Karpas-422 (cell line): ENCODE measurements around the gene CORO2B. TPM values are rescaled to one million over a fixed set of nuclear protein-coding genes. Genes with fewer than 3 reads are reported as not detected.

Experiments used
- DNase-seq: peaks from one replicate; pipeline ENCODE4 v3.0.0-alpha.2; 2015
- H2AFZ ChIP-seq: fragments of 200-600 bp; sonication (generic); 2 replicates; pipeline ENCODE4 v1.6.1; 2014; ENCODE audit warnings: antibody characterized with exemption, low read length, mixed read lengths
- H3K27ac ChIP-seq: fragments of 200-600 bp; sonication (generic); 2 replicates; pipeline ENCODE4 v1.5.1; 2014; ENCODE audit warnings: mild to moderate bottlenecking, low read length, moderate library complexity
- H3K27me3 ChIP-seq: fragments of 200-600 bp; sonication (generic); 2 replicates; pipeline ENCODE4 v1.6.1; 2014; ENCODE audit warnings: low read length, mixed read lengths
- H3K36me3 ChIP-seq: fragments of 200-600 bp; sonication (generic); 2 replicates; pipeline ENCODE4 v1.6.1; 2014; ENCODE audit warnings: low read length, mixed read lengths; ENCODE audit not compliant: insufficient read depth
- H3K4me1 ChIP-seq: fragments of 200-600 bp; sonication (generic); 2 replicates; pipeline ENCODE4 v1.6.1; 2014; ENCODE audit warnings: mild to moderate bottlenecking, low read length, mixed read lengths
- H3K4me2 ChIP-seq: fragments of 200-600 bp; sonication (generic); 2 replicates; pipeline ENCODE4 v1.6.1; 2014; ENCODE audit warnings: low read length, low read depth, mild to moderate bottlenecking; ENCODE audit not compliant: poor library complexity, severe bottlenecking
- H3K4me3 ChIP-seq: fragments of 200-600 bp; sonication (generic); 2 replicates; pipeline ENCODE4 v1.5.1; 2014; ENCODE audit warnings: mild to moderate bottlenecking, antibody characterized with exemption, low read length, mixed read lengths
- H3K79me2 ChIP-seq: fragments of 200-600 bp; sonication (generic); 2 replicates; pipeline ENCODE4 v1.6.1; 2014; ENCODE audit warnings: mild to moderate bottlenecking, low read length, mixed read lengths
- H3K9ac ChIP-seq: fragments of 200-600 bp; sonication (generic); 2 replicates; pipeline ENCODE4 v1.6.0; 2014; ENCODE audit warnings: low read length
- H3K9me2 ChIP-seq: fragments of 200-600 bp; sonication (generic), shearing (Covaris generic); replicated peaks from 2 replicates; pipeline ENCODE4 v1.6.0; 2014; ENCODE audit warnings: mild to moderate bottlenecking, low read length, moderate library complexity; ENCODE audit not compliant: insufficient read depth
- H3K9me3 ChIP-seq: fragments of 300-700, 200-600 bp; sonication (generic); 2 replicates; pipeline ENCODE4 v1.6.1; 2014; ENCODE audit warnings: low read length, mixed read lengths
- H4K20me1 ChIP-seq: fragments of 200-600 bp; sonication (generic); 2 replicates; pipeline ENCODE4 v1.6.1; 2014; ENCODE audit warnings: mild to moderate bottlenecking, antibody characterized with exemption, low read length, low read depth; ENCODE audit not compliant: insufficient read depth
- total RNA-seq: library from RNA; depleted of rRNA; stranded (reverse); fragments of >200 nt; shearing (Covaris generic); gene quantifications from 2 replicates; pipeline ENCODE4 v1.2.3, GENCODE V29; 2014; ENCODE audit warnings: low replicate concordance

Gene CORO2B
- total RNA-seq, 1 experiment from 2014 or later = 0.26 TPM

DNA sequence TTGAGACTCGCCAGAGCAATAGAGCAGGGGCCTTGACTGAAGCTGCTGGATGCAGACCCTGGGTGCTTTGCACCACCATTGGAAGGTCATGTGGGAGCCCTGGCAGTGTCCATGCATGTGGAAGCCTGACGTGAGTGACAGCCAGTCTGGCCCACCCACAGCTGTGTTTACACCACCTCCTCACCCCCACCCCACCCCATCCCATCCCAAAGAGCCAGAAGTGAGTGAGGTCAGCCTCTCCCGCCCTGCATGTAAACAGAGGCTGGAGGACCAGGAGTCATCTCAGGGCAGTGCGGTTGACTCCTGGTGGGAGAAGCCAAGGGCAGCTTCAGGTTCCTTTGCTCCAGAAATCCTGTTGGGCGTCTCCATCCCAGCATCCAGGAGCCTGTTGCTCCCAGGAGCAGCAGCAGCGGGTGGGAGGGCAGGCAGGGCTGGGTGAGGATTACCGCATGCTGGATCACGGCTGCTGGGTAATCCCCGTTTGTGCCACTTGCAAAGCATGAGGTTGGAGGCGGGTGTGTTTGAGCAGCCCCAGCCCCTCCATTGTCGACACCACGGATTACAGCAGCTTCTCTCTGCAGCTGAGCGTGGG, 44.6 kb downstream of the CORO2B start:
- no peaks in the 10 kb centered on the region for H3K27me3 ChIP-seq
- H3K36me3 ChIP-seq = no peaks in the 10 kb centered on the region
- no peak overlapping the region for H3K9ac ChIP-seq
- H3K9me2 ChIP-seq = no peaks in the 10 kb centered on the region
- no peak overlapping the region for H3K27ac ChIP-seq
- H3K79me2 ChIP-seq = no peaks in the 10 kb centered on the region
- peaks cover 58% of the 10 kb centered on the region for H3K4me1 ChIP-seq
- H3K4me3 ChIP-seq = no peak overlapping the region
- DNase-seq = no peak
- no peak overlapping the region for H2AFZ ChIP-seq
- no peaks in the 10 kb centered on the region for H3K9me3 ChIP-seq
- H4K20me1 ChIP-seq = no peaks in the 10 kb centered on the region
- H3K4me2 ChIP-seq = no peak overlapping the region

GRCh38 chr15:68625853-68626252, 47.1 kb downstream of the CORO2B start:
- no peaks in the 10 kb centered on the region for H3K79me2 ChIP-seq
- peaks cover 82% of the 10 kb centered on the region for H3K4me1 ChIP-seq
- H3K9ac ChIP-seq = no peak overlapping the region
- H3K27me3 ChIP-seq = no peaks in the 10 kb centered on the region
- no peaks in the 10 kb centered on the region for H3K36me3 ChIP-seq
- H3K4me3 ChIP-seq = 0 out of 2 replicates have a peak overlapping the region, but pooled peaks have one; percentile 6
- H3K27ac ChIP-seq = peak overlapping the region; percentile 24; the same call in 1 of the 2 replicates
- no peaks in the 10 kb centered on the region for H3K9me2 ChIP-seq
- H3K9me3 ChIP-seq = no peaks in the 10 kb centered on the region
- no peaks in the 10 kb centered on the region for H4K20me1 ChIP-seq
- H3K4me2 ChIP-seq = peak overlapping the region; percentile 49
- H2AFZ ChIP-seq = no peak overlapping the region
- no peak for DNase-seq

DNA sequence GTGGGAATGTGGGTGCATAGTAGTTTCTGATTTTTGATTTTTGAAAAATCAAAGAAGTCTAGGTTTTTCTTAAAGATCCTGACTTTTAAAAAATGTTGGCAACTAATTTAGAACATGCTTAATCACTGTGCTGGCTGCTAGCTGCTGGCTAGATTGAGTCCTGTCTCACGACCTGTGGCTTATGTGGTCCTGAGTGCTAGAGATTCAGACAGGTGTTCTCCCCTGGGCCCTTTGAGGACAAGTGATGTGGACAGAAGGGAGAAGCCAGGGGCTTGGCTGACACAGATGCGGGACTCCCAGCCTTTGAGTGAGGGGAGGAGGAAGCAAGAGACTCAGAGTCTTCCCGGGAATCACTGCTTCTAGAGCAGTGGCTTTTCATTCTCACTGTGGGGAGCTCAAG, 47.5 kb downstream of the CORO2B start:
- H3K36me3 ChIP-seq = no peaks in the 10 kb centered on the region
- no peak for DNase-seq
- H4K20me1 ChIP-seq = no peaks in the 10 kb centered on the region
- no peaks in the 10 kb centered on the region for H3K9me3 ChIP-seq
- no peaks in the 10 kb centered on the region for H3K27me3 ChIP-seq
- H3K79me2 ChIP-seq = no peaks in the 10 kb centered on the region
- H3K4me1 ChIP-seq = peaks cover 87% of the 10 kb centered on the region
- H2AFZ ChIP-seq = no peak overlapping the region
- no peaks in the 10 kb centered on the region for H3K9me2 ChIP-seq
- H3K4me2 ChIP-seq = peak overlapping the region; percentile 49
- 0 out of 2 replicates have a peak overlapping the region, but pooled peaks have one; percentile 6 for H3K4me3 ChIP-seq
- no peak overlapping the region for H3K9ac ChIP-seq
- peak overlapping the region; percentile 24; the same call in 1 of the 2 replicates for H3K27ac ChIP-seq

- H3K27me3 ChIP-seq = no peaks in the 10 kb centered on the region
- H3K9me2 ChIP-seq = no peaks in the 10 kb centered on the region
- no peaks in the 10 kb centered on the region for H3K79me2 ChIP-seq
- no peak for DNase-seq
- 0 out of 2 replicates have a peak overlapping the region, but pooled peaks have one; percentile 6 for H3K4me3 ChIP-seq
- peak overlapping the region; percentile 24; the same call in 1 of the 2 replicates for H3K27ac ChIP-seq
- H3K4me1 ChIP-seq = peaks cover 91% of the 10 kb centered on the region
- H3K4me2 ChIP-seq = peak overlapping the region; percentile 49
- no peaks in the 10 kb centered on the region for H3K36me3 ChIP-seq
- H3K9ac ChIP-seq = no peak overlapping the region
- no peaks in the 10 kb centered on the region for H3K9me3 ChIP-seq
- H2AFZ ChIP-seq = no peak overlapping the region
- H4K20me1 ChIP-seq = no peaks in the 10 kb centered on the region
These were observed 47.9 kb downstream of the CORO2B start for GRCh38 chr15:68626739-68627138.

DNA sequence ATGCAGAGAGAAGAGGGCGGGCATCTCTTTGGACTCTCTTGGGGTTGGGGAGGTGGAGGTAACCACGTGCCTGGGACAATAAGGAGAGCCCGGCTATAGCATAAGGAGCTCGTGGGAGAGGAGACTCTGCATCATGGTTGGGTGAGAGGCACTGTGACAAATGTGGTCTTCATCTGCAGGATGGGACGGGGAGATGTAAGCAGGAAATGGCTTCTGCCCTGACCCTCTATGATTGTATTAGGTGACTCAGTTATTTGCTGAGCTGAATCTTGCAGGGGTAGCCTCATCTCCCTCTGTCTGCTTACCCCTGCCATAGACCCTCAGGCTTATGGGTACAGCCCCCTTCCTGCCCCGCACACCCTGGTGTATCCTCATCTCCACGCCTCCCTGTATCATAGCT, 48.7 kb downstream of the CORO2B start:
- Histone ChIP-seq H3K4me1 (peaks cover 97% of the 10 kb centered on the region), H3K9ac (no peak overlapping the region)
- DNase-seq = no peak

GRCh38 chr15:68627995-68628394, 49.2 kb downstream of the CORO2B start:
- H3K27ac ChIP-seq = no peak overlapping the region
- H3K4me1 ChIP-seq = peaks cover 98% of the 10 kb centered on the region
- H3K79me2 ChIP-seq = no peaks in the 10 kb centered on the region
- H4K20me1 ChIP-seq = no peaks in the 10 kb centered on the region
- no peak for DNase-seq
- H3K27me3 ChIP-seq = no peaks in the 10 kb centered on the region
- H3K4me2 ChIP-seq = no peak overlapping the region
- no peak overlapping the region for H3K9ac ChIP-seq
- H2AFZ ChIP-seq = no peak overlapping the region
- H3K36me3 ChIP-seq = no peaks in the 10 kb centered on the region
- no peaks in the 10 kb centered on the region for H3K9me3 ChIP-seq
- no peak overlapping the region for H3K4me3 ChIP-seq
- no peaks in the 10 kb centered on the region for H3K9me2 ChIP-seq

More for the DNA sequence above, 48.7 kb downstream of the CORO2B start:
- Histone ChIP-seq H3K27ac (no peak overlapping the region), H3K9me3 (no peaks in the 10 kb centered on the region), H3K79me2 (no peaks in the 10 kb centered on the region), H3K4me3 (no peak overlapping the region), H3K27me3 (no peaks in the 10 kb centered on the region), H3K36me3 (no peaks in the 10 kb centered on the region), H4K20me1 (no peaks in the 10 kb centered on the region), H3K9me2 (no peaks in the 10 kb centered on the region), H3K4me2 (no peak overlapping the region), H2AFZ (no peak overlapping the region)

DNA sequence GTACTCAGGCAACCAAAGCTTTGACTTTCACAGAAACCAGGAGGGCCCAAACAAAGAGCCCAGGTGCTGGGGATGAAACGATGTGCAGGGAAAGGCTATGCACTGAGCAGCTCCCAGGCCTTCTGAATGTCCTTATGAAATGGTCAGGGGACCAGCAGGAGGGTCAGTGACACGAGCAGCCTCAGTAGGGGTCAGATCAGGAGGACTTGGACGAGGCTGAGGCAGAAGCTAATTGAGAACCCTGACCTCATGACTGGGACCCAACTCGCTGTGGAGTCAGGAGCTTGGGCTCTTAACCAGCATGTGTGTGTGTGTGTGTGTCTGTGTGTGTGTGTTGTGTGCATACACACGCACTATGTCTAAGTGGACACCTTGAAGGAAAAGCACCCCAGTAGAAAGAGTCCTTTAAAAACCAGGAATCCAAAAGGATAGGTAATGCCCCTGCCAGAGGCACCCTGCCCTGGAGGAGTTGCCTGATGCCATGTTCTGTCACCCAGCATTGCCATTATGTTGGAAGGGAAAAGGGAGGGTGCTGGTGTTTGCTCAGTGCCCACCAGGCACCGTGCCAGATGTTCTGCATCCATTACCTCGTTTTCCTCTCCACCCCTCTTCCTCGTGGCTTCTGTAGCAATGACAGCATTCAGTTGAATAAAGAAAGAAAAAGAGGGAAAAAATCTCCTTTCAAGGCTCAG, 50.9 kb downstream of the CORO2B start:
- Histone ChIP-seq H3K27me3 (no peaks in the 10 kb centered on the region), H3K9ac (no peak overlapping the region; the same call in 1 of the 2 replicates), H3K4me1 (peaks cover 99% of the 10 kb centered on the region), H3K9me2 (no peaks in the 10 kb centered on the region), H3K27ac (no peak overlapping the region), H3K36me3 (no peaks in the 10 kb centered on the region), H3K9me3 (no peaks in the 10 kb centered on the region), H4K20me1 (no peaks in the 10 kb centered on the region), H3K4me2 (no peak overlapping the region), H3K79me2 (no peaks in the 10 kb centered on the region), H3K4me3 (no peak overlapping the region), H2AFZ (no peak overlapping the region)
- DNase-seq = no peak

- Histone ChIP-seq H3K9me2 (no peaks in the 10 kb centered on the region), H3K9me3 (no peaks in the 10 kb centered on the region), H3K4me3 (no peak overlapping the region), H3K27ac (peak overlapping the region; percentile 82; the same call in 1 of the 2 replicates), H3K9ac (no peak overlapping the region), H4K20me1 (no peaks in the 10 kb centered on the region), H3K4me1 (peaks cover 100% of the 10 kb centered on the region), H3K79me2 (no peaks in the 10 kb centered on the region), H2AFZ (no peak overlapping the region), H3K27me3 (no peaks in the 10 kb centered on the region), H3K36me3 (no peaks in the 10 kb centered on the region), H3K4me2 (no peak overlapping the region)
- no peak for DNase-seq
These were observed 51.4 kb downstream of the CORO2B start for GRCh38 chr15:68630211-68630555.
